ENCODE measurements around the gene ZSCAN9. TPM values are rescaled to one million over a fixed set of nuclear protein-coding genes. Genes with fewer than 3 reads are reported as not detected.

The ZSCAN9 gene
- 10 to 100 TPM; 17.6 to 38.9 (median 24.6) TPM for total RNA-seq

GRCh38 chr6:28225056-28225834, at the start of gene ZSCAN9:
Gene ZSCAN9 (plus strand): TSS chr6:28225275. CDS start chr6:28227085, 1,810 bp downstream.
- no peaks in the 10 kb centered on the region for H3K27me3 ChIP-seq
- TF ChIP-seq POLR2A (IDR thresholded peaks at IDR 0.05) (no peak), CTCF (IDR thresholded peaks at IDR 0.05) (no peak)
- no peaks in the 10 kb centered on the region for H3K36me3 ChIP-seq
- H3K9me3 ChIP-seq: no peaks in the 10 kb centered on the region
- no peaks in the 10 kb centered on the region for H3K4me1 ChIP-seq
- DNase-seq: peak; percentile 87 to 89
- H3K27ac ChIP-seq: peak within 1 kb of the TSS; percentile 80 to 83
- H3K4me3 ChIP-seq: peak within 1 kb of the TSS; percentile 68 to 83
- intact Hi-C loops (cut with DNase I; ENCODE audit: low total_unique reads): no loop called here

GRCh38 chr6:28176373-28176772, 48.7 kb upstream of the ZSCAN9 start:
- DNase-seq: no peak
- Histone ChIP-seq H3K9me3 (no peaks in the 10 kb centered on the region), H3K36me3 (no peaks in the 10 kb centered on the region), H3K4me1 (no peaks in the 10 kb centered on the region), H3K4me3 (no peak overlapping the region), H3K27me3 (no peaks in the 10 kb centered on the region), H3K27ac (no peak overlapping the region)
- intact Hi-C loops (cut with DNase I; ENCODE audit: low total_unique reads): no loop called here
- TF ChIP-seq POLR2A (IDR thresholded peaks at IDR 0.05) (no peak), CTCF (IDR thresholded peaks at IDR 0.05) (no peak)

GRCh38 chr6:28182255-28182654, 42.8 kb upstream of the ZSCAN9 start:
- no peaks in the 10 kb centered on the region for H3K4me1 ChIP-seq
- no peaks in the 10 kb centered on the region for H3K9me3 ChIP-seq
- H3K36me3 ChIP-seq: peaks cover 0 to 3% of the 10 kb centered on the region in 2 donors
- no peak overlapping the region for H3K4me3 ChIP-seq
- intact Hi-C loops (cut with DNase I; ENCODE audit: low total_unique reads): no loop called here
- no peak for DNase-seq
- H3K27ac ChIP-seq: no peak overlapping the region
- TF ChIP-seq CTCF (IDR thresholded peaks at IDR 0.05) (no peak), POLR2A (IDR thresholded peaks at IDR 0.05) (no peak)
- no peaks in the 10 kb centered on the region for H3K27me3 ChIP-seq

- Histone ChIP-seq H3K27ac (no peak overlapping the region), H3K27me3 (no peaks in the 10 kb centered on the region), H3K36me3 (peaks cover 0 to 3% of the 10 kb centered on the region in 2 donors), H3K9me3 (no peaks in the 10 kb centered on the region), H3K4me3 (no peak overlapping the region), H3K4me1 (no peaks in the 10 kb centered on the region)
- DNase-seq: no peak
- TF ChIP-seq POLR2A (IDR thresholded peaks at IDR 0.05): no peak
- no peak for TF ChIP-seq CTCF (IDR thresholded peaks at IDR 0.05)
- intact Hi-C loops (cut with DNase I; ENCODE audit: low total_unique reads): no loop called here
Observed at GRCh38 chr6:28188111-28188979, 36.7 kb upstream of the ZSCAN9 start.

GRCh38 chr6:28200020-28200419, 25.1 kb upstream of the ZSCAN9 start:
- no peak for DNase-seq
- intact Hi-C loops (cut with DNase I; ENCODE audit: low total_unique reads): no loop called here
- H3K36me3 ChIP-seq: no peaks in the 10 kb centered on the region
- no peak overlapping the region for H3K4me3 ChIP-seq
- H3K9me3 ChIP-seq: no peaks in the 10 kb centered on the region
- no peak for TF ChIP-seq CTCF (IDR thresholded peaks at IDR 0.05)
- no peak for TF ChIP-seq POLR2A (IDR thresholded peaks at IDR 0.05)
- no peaks in the 10 kb centered on the region for H3K4me1 ChIP-seq
- no peak overlapping the region for H3K27ac ChIP-seq
- H3K27me3 ChIP-seq: no peaks in the 10 kb centered on the region

Data from uterus (tissue), 4 donors.